Measurements from ENCODE around the gene CD177.

DNA sequence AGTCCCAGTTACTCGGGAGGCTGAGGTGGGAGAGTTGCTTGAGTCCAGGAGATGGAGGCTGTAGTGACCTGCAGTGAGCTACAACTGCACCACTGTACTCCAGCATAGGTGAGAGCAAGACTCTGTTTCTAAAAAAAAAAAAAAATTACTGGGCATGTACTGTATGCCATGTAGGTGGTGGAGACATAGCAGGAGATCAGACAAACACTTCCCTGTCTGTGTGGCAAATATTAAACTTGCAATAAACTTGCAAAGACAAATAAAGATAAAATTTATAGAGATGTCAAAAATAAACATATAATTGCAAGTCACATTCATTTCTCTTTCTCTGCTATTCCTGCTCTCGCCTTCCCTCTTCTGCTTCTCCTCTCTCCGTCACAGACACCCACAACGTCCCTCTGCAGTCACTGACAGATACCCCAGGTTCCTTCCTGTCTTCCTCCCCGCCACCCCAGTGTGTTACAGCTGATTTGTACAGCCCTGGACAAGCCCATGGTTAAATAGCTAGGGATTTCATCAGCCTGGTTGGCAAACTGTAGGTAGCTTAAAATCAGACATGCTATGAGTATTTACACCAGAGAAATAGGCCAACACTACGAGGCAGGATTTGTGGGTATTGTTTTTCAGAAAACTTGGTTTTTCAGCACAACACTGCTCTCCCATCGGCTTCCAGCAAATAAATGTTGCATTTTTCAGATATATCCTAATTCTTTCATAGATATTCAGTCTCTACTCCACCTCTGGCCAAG is 1.3 kb upstream of the CD177 start:
- TF ChIP-seq, protein P1, sequence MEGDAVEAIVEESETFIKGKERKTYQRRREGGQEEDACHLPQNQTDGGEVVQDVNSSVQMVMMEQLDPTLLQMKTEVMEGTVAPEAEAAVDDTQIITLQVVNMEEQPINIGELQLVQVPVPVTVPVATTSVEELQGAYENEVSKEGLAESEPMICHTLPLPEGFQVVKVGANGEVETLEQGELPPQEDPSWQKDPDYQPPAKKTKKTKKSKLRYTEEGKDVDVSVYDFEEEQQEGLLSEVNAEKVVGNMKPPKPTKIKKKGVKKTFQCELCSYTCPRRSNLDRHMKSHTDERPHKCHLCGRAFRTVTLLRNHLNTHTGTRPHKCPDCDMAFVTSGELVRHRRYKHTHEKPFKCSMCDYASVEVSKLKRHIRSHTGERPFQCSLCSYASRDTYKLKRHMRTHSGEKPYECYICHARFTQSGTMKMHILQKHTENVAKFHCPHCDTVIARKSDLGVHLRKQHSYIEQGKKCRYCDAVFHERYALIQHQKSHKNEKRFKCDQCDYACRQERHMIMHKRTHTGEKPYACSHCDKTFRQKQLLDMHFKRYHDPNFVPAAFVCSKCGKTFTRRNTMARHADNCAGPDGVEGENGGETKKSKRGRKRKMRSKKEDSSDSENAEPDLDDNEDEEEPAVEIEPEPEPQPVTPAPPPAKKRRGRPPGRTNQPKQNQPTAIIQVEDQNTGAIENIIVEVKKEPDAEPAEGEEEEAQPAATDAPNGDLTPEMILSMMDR (conservative IDR thresholded peaks at IDR 0.05; ENCODE audit: low read depth, low read length), result no peak
- no peak for TF ChIP-seq EZH2 (IDR thresholded peaks at IDR 0.05; ENCODE audit: borderline replicate concordance, low read depth, low read length, poor library complexity, severe bottlenecking)
